Measurements from ENCODE around the gene ANKS1B.

Gene ANKS1B

GRCh38 chr12:99824900-99825542 is 159.7 kb downstream of the ANKS1B start:
- POLR2A ChIA-PET, result no interaction called here
- no peak for DNase-seq (ENCODE audit: extremely low spot score)
- CTCF ChIA-PET, result no interaction called here
- no peak for TF ChIP-seq CTCF (IDR thresholded peaks at IDR 0.05; ENCODE audit: control extremely low read depth, extremely low read depth, low read depth, missing control alignments)

GRCh38 chr12:99822273-99822672 is 162.5 kb downstream of the ANKS1B start:
- TF ChIP-seq CTCF (IDR thresholded peaks at IDR 0.05; ENCODE audit: control extremely low read depth, extremely low read depth, low read depth, missing control alignments), result no peak
- POLR2A ChIA-PET, result no interaction called here
- CTCF ChIA-PET, result no interaction called here

GRCh38 chr12:99810718-99811593 is 173.8 kb downstream of the ANKS1B start:
- no peak for DNase-seq (ENCODE audit: extremely low spot score)
- peak; percentile 23 for TF ChIP-seq CTCF (IDR thresholded peaks at IDR 0.05; ENCODE audit: control extremely low read depth, extremely low read depth, low read depth, missing control alignments)
- ChIA-PET CTCF (no interaction called here), POLR2A (no interaction called here)

More at GRCh38 chr12:99822273-99822672, 162.5 kb downstream of the ANKS1B start:
- no peak for DNase-seq (ENCODE audit: extremely low spot score)

GRCh38 chr12:99809909-99810308 is 174.8 kb downstream of the ANKS1B start:
- no peak for DNase-seq (ENCODE audit: extremely low spot score)
- no peak for TF ChIP-seq CTCF (IDR thresholded peaks at IDR 0.05; ENCODE audit: control extremely low read depth, extremely low read depth, low read depth, missing control alignments)
- POLR2A ChIA-PET, result no interaction called here
- CTCF ChIA-PET, result no interaction called here

- no peak for TF ChIP-seq CTCF (IDR thresholded peaks at IDR 0.05; ENCODE audit: control extremely low read depth, extremely low read depth, low read depth, missing control alignments)
- no peak for DNase-seq (ENCODE audit: extremely low spot score)
- ChIA-PET POLR2A (no interaction called here), CTCF (interaction anchor here (0.8 kb wide), 1 partner anchor 10 kb away, joined by 3 read pairs; no protein-coding TSS in a partner anchor)
Observed at GRCh38 chr12:99806304-99806703, 178.4 kb downstream of the ANKS1B start.

GRCh38 chr12:99804715-99805114 is 180.0 kb downstream of the ANKS1B start:
- POLR2A ChIA-PET, result no interaction called here
- DNase-seq (ENCODE audit: extremely low spot score), result no peak
- CTCF ChIA-PET, result no interaction called here
- TF ChIP-seq CTCF (IDR thresholded peaks at IDR 0.05; ENCODE audit: control extremely low read depth, extremely low read depth, low read depth, missing control alignments), result no peak

Measured in GM10248 (cell line).